Neural cell (in vitro differentiated cells): ENCODE data around the gene ZNF350. TPM values are rescaled to one million over a fixed set of nuclear protein-coding genes. Genes with fewer than 3 reads are reported as not detected.

ENCODE experiments used
- H2AFZ ChIP-seq: fragments of 200-600, 300-800 bp; sonication (generic), shearing (Covaris generic); 2 replicates; pipeline ENCODE4 v1.6.0; 2014; ENCODE audit warnings: low read depth, mild to moderate bottlenecking, antibody characterized with exemption, low read length, moderate library complexity
- H3F3A ChIP-seq: fragments of 200-600 bp; shearing (Covaris generic); 2 replicates; pipeline ENCODE4 v1.6.1; 2016; ENCODE audit warnings: mild to moderate bottlenecking, moderate library complexity, mixed read lengths, antibody characterized with exemption, low read length; ENCODE audit not compliant: insufficient read depth, poor library complexity, severe bottlenecking
- H3K27ac ChIP-seq: fragments of 200-600, 300-800 bp; sonication (generic), shearing (Covaris generic); 2 replicates; pipeline ENCODE4 v1.5.1; 2014; ENCODE audit warnings: mild to moderate bottlenecking, low read length, moderate library complexity
- H3K27me3 ChIP-seq: fragments of 300-800, 200-600 bp; sonication (generic), shearing (Covaris generic); 2 replicates; pipeline ENCODE4 v1.6.0; 2014; ENCODE audit warnings: mild to moderate bottlenecking, low read depth, low read length, moderate library complexity; ENCODE audit not compliant: insufficient read depth
- H3K36me3 ChIP-seq: fragments of 300-800, 200-600 bp; sonication (generic), shearing (Covaris generic); 2 replicates; pipeline ENCODE4 v1.5.1; 2014; ENCODE audit warnings: mild to moderate bottlenecking, antibody characterized with exemption, low read length, moderate library complexity; ENCODE audit not compliant: insufficient read depth
- H3K4me2 ChIP-seq: fragments of 300-800, 200-600 bp; sonication (generic), shearing (Covaris generic); 2 replicates; pipeline ENCODE4 v1.6.0; 2014; ENCODE audit warnings: mild to moderate bottlenecking, low read length
- H3K4me3 ChIP-seq: fragments of 300-800, 200-600 bp; sonication (generic), shearing (Covaris generic); 2 replicates; pipeline ENCODE4 v1.5.1; 2014; ENCODE audit warnings: mild to moderate bottlenecking, low read length, moderate library complexity
- H3K79me2 ChIP-seq: fragments of 200-600 bp; shearing (Covaris generic); replicated peaks from 2 replicates; pipeline ENCODE4 v1.6.0; 2014; ENCODE audit warnings: mild to moderate bottlenecking, low read length, moderate library complexity; ENCODE audit not compliant: insufficient read depth
- H3K9ac ChIP-seq: fragments of 300-800, 200-600 bp; sonication (generic), shearing (Covaris generic); 2 replicates; pipeline ENCODE4 v1.6.1; 2016; ENCODE audit warnings: mild to moderate bottlenecking, low read length, mixed read lengths
- H3K9me2 ChIP-seq: fragments of 200-600 bp; shearing (Covaris generic); 2 replicates; pipeline ENCODE4 v1.6.1; 2016; ENCODE audit warnings: mild to moderate bottlenecking, low read length, mixed read lengths; ENCODE audit not compliant: insufficient read depth
- H3K9me3 ChIP-seq: fragments of 200-600, 300-800 bp; sonication (generic), shearing (Covaris generic); 2 replicates; pipeline ENCODE4 v1.6.1; 2016; ENCODE audit warnings: mild to moderate bottlenecking, mixed run types, low read length, moderate library complexity, mixed read lengths
- H4K20me1 ChIP-seq: fragments of 200-600 bp; shearing (Covaris generic); 2 replicates; pipeline ENCODE4 v1.6.1; 2016; ENCODE audit warnings: mild to moderate bottlenecking, mixed run types; ENCODE audit not compliant: insufficient read depth
- CTCF ChIP-seq: fragments of 450-650 bp; IDR thresholded peaks from 2 replicates; pipeline ENCODE4 v1.5.1; 2014; ENCODE audit warnings: antibody characterized with exemption, mild to moderate bottlenecking, moderate library complexity; ENCODE audit not compliant: poor library complexity, severe bottlenecking
- EP300 ChIP-seq: fragments of 450-650 bp; conservative IDR thresholded peaks from 2 replicates; pipeline ENCODE4 v1.6.1; 2014; ENCODE audit warnings: antibody characterized with exemption, mild to moderate bottlenecking, moderate library complexity; ENCODE audit not compliant: poor library complexity, severe bottlenecking
- EZH2 ChIP-seq: fragments of 200-600, 300-800 bp; shearing (Covaris generic), sonication (generic); IDR thresholded peaks from 2 replicates; pipeline ENCODE4 v1.6.1; 2014; ENCODE audit warnings: antibody characterized with exemption, low read length, borderline replicate concordance, mild to moderate bottlenecking; ENCODE audit not compliant: insufficient read depth, poor library complexity, severe bottlenecking
- MXI1 ChIP-seq: fragments of 450-650 bp; conservative IDR thresholded peaks from 2 replicates; pipeline ENCODE4 v1.6.1; 2014; ENCODE audit warnings: antibody characterized with exemption, mild to moderate bottlenecking; ENCODE audit not compliant: poor library complexity, severe bottlenecking
- POLR2AphosphoS5 ChIP-seq: IDR thresholded peaks from 2 replicates; pipeline ENCODE4 v1.6.1; 2012
- RAD21 ChIP-seq: fragments of 450-650 bp; conservative IDR thresholded peaks from 2 replicates; pipeline ENCODE4 v1.6.1; 2014; ENCODE audit warnings: antibody characterized with exemption, mild to moderate bottlenecking, moderate library complexity
- REST ChIP-seq: IDR thresholded peaks from 2 replicates; pipeline ENCODE4 v1.6.1; 2012; ENCODE audit warnings: borderline replicate concordance
- SMC3 ChIP-seq: fragments of 450-650 bp; conservative IDR thresholded peaks from 2 replicates; pipeline ENCODE4 v1.6.1; 2014; ENCODE audit warnings: antibody characterized with exemption, mild to moderate bottlenecking, moderate library complexity; ENCODE audit not compliant: poor library complexity
- TAF1 ChIP-seq: IDR thresholded peaks from 2 replicates; pipeline ENCODE4 v1.6.1; 2012; ENCODE audit warnings: low read depth
- polyA plus RNA-seq: library from polyadenylated mRNA; depleted of rRNA; stranded (reverse); fragments of >200 nt; gene quantifications from 2 replicates; pipeline ENCODE4 v1.2.3, GENCODE V29; 2014

Gene ZNF350
- polyA plus RNA-seq, 1 donor from 2014 or later, result 7.9 TPM

GRCh38 chr19:51931921-51932320, 54.7 kb downstream of the ZNF350 start:
- Histone ChIP-seq H3K9ac (no peak overlapping the region), H3K9me3 (no peaks in the 10 kb centered on the region), H3K27me3 (no peaks in the 10 kb centered on the region), H3F3A (no peaks in the 10 kb centered on the region), H3K27ac (no peak overlapping the region), H3K36me3 (peaks cover 6% of the 10 kb centered on the region), H3K4me2 (no peak overlapping the region), H3K9me2 (no peaks in the 10 kb centered on the region), H2AFZ (no peak overlapping the region), H3K79me2 (peaks cover 8% of the 10 kb centered on the region), H4K20me1 (no peaks in the 10 kb centered on the region), H3K4me3 (no peak overlapping the region)
- TF ChIP-seq RAD21, result no peak
- TF ChIP-seq TAF1, result no peak
- TF ChIP-seq EZH2, result no peak
- no peak for TF ChIP-seq REST
- no peak for TF ChIP-seq SMC3

- peaks cover 8% of the 10 kb centered on the region for H3K79me2 ChIP-seq
- H3K36me3 ChIP-seq, result no peaks in the 10 kb centered on the region
- no peaks in the 10 kb centered on the region for H3K9me2 ChIP-seq
- no peak for TF ChIP-seq RAD21
- TF ChIP-seq MXI1, result no peak
- TF ChIP-seq SMC3, result no peak
- no peak for TF ChIP-seq EP300
- TF ChIP-seq EZH2, result no peak
- H3K27me3 ChIP-seq, result no peaks in the 10 kb centered on the region
- no peaks in the 10 kb centered on the region for H3F3A ChIP-seq
- H3K4me3 ChIP-seq, result peak overlapping the region; percentile 72
- peak overlapping the region; percentile 98 for H3K27ac ChIP-seq
- peak overlapping the region; percentile 96 for H2AFZ ChIP-seq
- peak overlapping the region; percentile 91 for H3K9ac ChIP-seq
- H3K4me2 ChIP-seq, result peak overlapping the region; percentile 52
- no peaks in the 10 kb centered on the region for H3K9me3 ChIP-seq
- H4K20me1 ChIP-seq, result no peaks in the 10 kb centered on the region
These were observed 58.8 kb downstream of the ZNF350 start for GRCh38 chr19:51927859-51928258.

- TF ChIP-seq POLR2AphosphoS5 (peak; percentile 46), EP300 (peak; percentile 11), SMC3 (peak; percentile 22), RAD21 (no peak), REST (peak; percentile 88), MXI1 (peak; percentile 56), CTCF (peak; percentile 69), TAF1 (peak; percentile 91), EZH2 (no peak)
- no peaks in the 10 kb centered on the region for H3K36me3 ChIP-seq
- H3K27ac ChIP-seq, result peak within 1 kb of the TSS; percentile 98
- no peaks in the 10 kb centered on the region for H4K20me1 ChIP-seq
- peak within 1 kb of the TSS; percentile 96 for H2AFZ ChIP-seq
- H3K9ac ChIP-seq, result peak within 1 kb of the TSS; percentile 91
- no peaks in the 10 kb centered on the region for H3K9me2 ChIP-seq
- peak within 1 kb of the TSS; percentile 72 for H3K4me3 ChIP-seq
- H3F3A ChIP-seq, result no peaks in the 10 kb centered on the region
- H3K4me2 ChIP-seq, result peak within 1 kb of the TSS; percentile 52
- peaks cover 8% of the 10 kb centered on the region for H3K79me2 ChIP-seq
- H3K27me3 ChIP-seq, result no peaks in the 10 kb centered on the region
- H3K9me3 ChIP-seq, result peaks cover 5% of the 10 kb centered on the region
These were observed 59.6 kb downstream of the ZNF350 start, which contains the start of gene ZNF613 for GRCh38 chr19:51926784-51927741. Gene ZNF613, plus strand, starts transcription at chr19:51927472. Its CDS starts 8,749 bp downstream, at chr19:51936221.
